Measurements from ENCODE around the gene GABRG1. TPM values are rescaled to one million over a fixed set of nuclear protein-coding genes. Genes with fewer than 3 reads are reported as not detected.
A peak's percentile ranks its signal among the peaks of the same experiment; 100 is the strongest.

Gene GABRG1
- total and polyA plus RNA-seq, 2 of the 8 experiments (the other 6 are each of a cell fraction or from before 2014, with no cell fraction given): 0.11 to 0.43 TPM

- no peak for TF ChIP-seq SIN3A (conservative IDR thresholded peaks at IDR 0.05 in 1 of 2, IDR thresholded peaks at IDR 0.05 in 1 of 2; ENCODE audit: low read depth in 1 of 2, low read length in 2 of 2)
- no peak for TF ChIP-seq SP1 (IDR thresholded peaks at IDR 0.05; ENCODE audit: low read depth, low read length)
- TF ChIP-seq BACH1 (IDR thresholded peaks at IDR 0.05; ENCODE audit: low read length): peak; percentile 76
- no peak for TF ChIP-seq SAP30 (IDR thresholded peaks at IDR 0.05; ENCODE audit: insufficient read depth, insufficient replicate concordance, low read length)
- no peak for TF ChIP-seq CTCF (IDR thresholded peaks at IDR 0.05; ENCODE audit: control extremely low read depth in 1 of 3, insufficient read depth in 1 of 3, low read depth in 1 of 3, low read length in 3 of 3)
- TF ChIP-seq NANOG (IDR thresholded peaks at IDR 0.05; ENCODE audit: insufficient read depth, low read depth, low read length, poor library complexity, severe bottlenecking): no peak
- TF ChIP-seq TAF7 (optimal IDR thresholded peaks at IDR 0.05; ENCODE audit: borderline replicate concordance, low read depth, low read length): no peak
- no peak for TF ChIP-seq TEAD4 (IDR thresholded peaks at IDR 0.05; ENCODE audit: low read depth, low read length)
- peak; percentile 82 for TF ChIP-seq MAFK (IDR thresholded peaks at IDR 0.05; ENCODE audit: low read depth, low read length)
- Histone ChIP-seq H3K23ac (ENCODE audit: insufficient read length) (no peak overlapping the region), H4K5ac (ENCODE audit: insufficient read length, low read depth, low read length) (no peak overlapping the region), H2BK5ac (ENCODE audit: low read depth, low read length) (no peak overlapping the region), H3K36me3 (ENCODE audit: control insufficient read depth in 2 of 4, insufficient read depth in 4 of 4, low read length in 3 of 4) (no peaks in the 10 kb centered on the region), H2AK5ac (ENCODE audit: low read depth, low read length) (no peak overlapping the region), H4K20me1 (replicated peaks in 1 of 2; ENCODE audit: control insufficient read depth in 1 of 2, insufficient read depth in 2 of 2, low read length in 2 of 2) (no peaks in the 10 kb centered on the region), H2BK120ac (replicated peaks; ENCODE audit: low read depth, low read length) (no peak overlapping the region), H3K18ac (ENCODE audit: extremely low read depth, low read length) (no peak overlapping the region), H4K8ac (ENCODE audit: extremely low read depth, insufficient read depth, low read length) (no peak overlapping the region), H3K23me2 (ENCODE audit: low read depth, low read length) (no peaks in the 10 kb centered on the region), H2AFZ (ENCODE audit: low read length) (no peak overlapping the region), H2BK20ac (ENCODE audit: low read length) (no peak overlapping the region), H2BK12ac (ENCODE audit: low read depth, low read length) (0 out of 2 replicates have a peak overlapping the region, but pooled peaks have one; percentile 42), H3K9ac (replicated peaks in 1 of 4; ENCODE audit: extremely low read depth in 1 of 4, low read depth in 3 of 4, low read length in 3 of 4) (no peak overlapping the region), H3K14ac (ENCODE audit: insufficient read length) (no peak overlapping the region), H3K79me2 (ENCODE audit: control insufficient read depth in 1 of 2, insufficient read depth in 2 of 2, low read length in 2 of 2) (no peaks in the 10 kb centered on the region), H3K9me3 (ENCODE audit: insufficient read depth in 2 of 2, low read depth in 1 of 2, low read length in 1 of 2) (no peaks in the 10 kb centered on the region), H3K27me3 (replicated peaks in 1 of 4; ENCODE audit: control insufficient read depth in 3 of 4, extremely low read depth in 1 of 4, insufficient read depth in 3 of 4, low read length in 3 of 4) (no peaks in the 10 kb centered on the region), H3K4me3 (ENCODE audit: extremely low read depth in 1 of 4, insufficient read depth in 2 of 4, low read depth in 3 of 4, low read length in 4 of 4) (no peak overlapping the region), H3K4me2 (ENCODE audit: insufficient read depth in 1 of 2, low read depth in 2 of 2, low read length in 2 of 2) (no peak overlapping the region), H3K4me1 (replicated peaks in 1 of 4; ENCODE audit: control insufficient read depth in 3 of 4, insufficient read depth in 4 of 4, low read length in 3 of 4) (peaks cover 0 to 2% (median 0%) of the 10 kb centered on the region in 4 experiments; a peak in 2 of 7 replicates), H3K4ac (replicated peaks; ENCODE audit: insufficient read length, low read depth, low read length) (no peak overlapping the region), H3K56ac (replicated peaks; ENCODE audit: insufficient read length, low read depth, low read length) (no peak overlapping the region), H4K91ac (replicated peaks; ENCODE audit: insufficient read length, low read length) (no peak overlapping the region), H2BK15ac (ENCODE audit: low read length) (no peak overlapping the region), H3K79me1 (ENCODE audit: low read depth, low read length) (no peaks in the 10 kb centered on the region), H3K27ac (ENCODE audit: low read depth, low read length) (no peak overlapping the region)
- FAIRE-seq (no peak), DNase-seq (ENCODE audit: low read depth in 1 of 2, low spot score in 2 of 2) (no peak)
- ChIA-PET POLR2A (ENCODE audit: partially characterized antibody) (no interaction called here), CTCF (ENCODE audit: partially characterized antibody) (no interaction called here)
- 92% methylated on average over 1 of the region's 1 CpG; no CpG with 5 or more reads in 1 of the 2 experiments for WGBS, 2 experiments (ENCODE audit: extremely low coverage in 1 of 2, insufficient coverage in 1 of 2, insufficient read length in 1 of 2, insufficient replicate concordance in 2 of 2, low coverage in 1 of 2, low lambda C conversion rate in 2 of 2, missing lambda C conversion rate in 1 of 2)
Observed at GRCh38 chr4:45989775-45990174, 134.1 kb downstream of the GABRG1 start.
